NK-92 treated with Interleukin-12 subunit alpha and Interleukin-12 subunit beta, amount 100 ng/mL, for 24 hours (cell line): ENCODE measurements around the gene GFPT2.

Source experiments
- DNase-seq: peaks from one replicate; lab custom pipeline; 2025; lab: John Stamatoyannopoulos, UW

The GFPT2 gene

GRCh38 chr5:180350711-180351465, 2.2 kb downstream of the GFPT2 start:
- DNase-seq = no peak

- no peak for DNase-seq
Observed at GRCh38 chr5:180350296-180350695, 2.8 kb downstream of the GFPT2 start.

- no peak for DNase-seq
Observed at GRCh38 chr5:180349391-180349790, 3.7 kb downstream of the GFPT2 start.

- no peak for DNase-seq
Observed at GRCh38 chr5:180348336-180348735, 4.8 kb downstream of the GFPT2 start.

GRCh38 chr5:180347702-180348101, 5.4 kb downstream of the GFPT2 start:
- no peak for DNase-seq

GRCh38 chr5:180346358-180346757, 6.8 kb downstream of the GFPT2 start:
- no peak for DNase-seq

GRCh38 chr5:180345781-180346180, 7.4 kb downstream of the GFPT2 start:
- DNase-seq = no peak

- DNase-seq = no peak
Observed at GRCh38 chr5:180345186-180345585, 8.0 kb downstream of the GFPT2 start.

- no peak for DNase-seq
Observed at GRCh38 chr5:180344696-180344999, 8.5 kb downstream of the GFPT2 start.

- DNase-seq = no peak
Observed at GRCh38 chr5:180343831-180344695, 9.1 kb downstream of the GFPT2 start.

- DNase-seq = no peak
Observed at GRCh38 chr5:180343110-180343830, 9.9 kb downstream of the GFPT2 start.

GRCh38 chr5:180341595-180341994, 11.5 kb downstream of the GFPT2 start:
- no peak for DNase-seq

GRCh38 chr5:180340856-180341255, 12.3 kb downstream of the GFPT2 start:
- DNase-seq = no peak

- DNase-seq = no peak
Observed at GRCh38 chr5:180339583-180340183, 13.5 kb downstream of the GFPT2 start.

- DNase-seq = no peak
Observed at GRCh38 chr5:180338001-180338707, 15.0 kb downstream of the GFPT2 start.

- DNase-seq = no peak
Observed at GRCh38 chr5:180336234-180337020, 16.7 kb downstream of the GFPT2 start.

- DNase-seq = no peak
Observed at GRCh38 chr5:180335614-180336233, 17.4 kb downstream of the GFPT2 start.

GRCh38 chr5:180334751-180335613, 18.2 kb downstream of the GFPT2 start:
- DNase-seq = no peak

- no peak for DNase-seq
Observed at GRCh38 chr5:180334176-180334575, 19.0 kb downstream of the GFPT2 start.
